HEK293 (cell line): Measurements from ENCODE around the gene FAM124B.

Source experiments
- CTCF ChIA-PET: fragments of 350-600 bp; formaldehyde crosslinking; extraction: SDS; loops from one replicate; lab custom pipeline; 2021; ENCODE audit warnings: antibody characterized with exemption; lab: Yijun Ruan, JAX
- POLR2A ChIA-PET: fragments of 300-600 bp; formaldehyde crosslinking; extraction: SDS; loops from one replicate; lab custom pipeline; 2020; ENCODE audit warnings: antibody characterized with exemption, inconsistent platforms; lab: Yijun Ruan, JAX
- H3K27ac ChIP-seq: fragments of 200-500 bp; sonication (Bioruptor generic); 2 replicates; pipeline ENCODE4 v1.5.1; 2014; ENCODE audit warnings: low read depth, low read length, control low read depth, inconsistent platforms; ENCODE audit errors: extremely low read depth
- H3K36me3 ChIP-seq, 2 experiments: fragments of 200-500 bp in 1 of 2; sonication (Bioruptor generic) in 1 of 2; 1 replicate in 1 of 2; 2 replicates in 1 of 2; pipeline ENCODE4 v1.5.1; 2014 to 2017; ENCODE audit warnings: inconsistent platforms in 2 of 2, low read length in 2 of 2; ENCODE audit not compliant: control insufficient read depth in 2 of 2, insufficient read depth in 1 of 2
- H3K4me1 ChIP-seq: fragments of 200-500 bp; sonication (Bioruptor generic); 2 replicates; pipeline ENCODE4 v1.5.1; 2014; ENCODE audit warnings: mild to moderate bottlenecking, low read length, inconsistent platforms; ENCODE audit not compliant: control insufficient read depth, insufficient read depth
- H3K4me3 ChIP-seq: 2 replicates; pipeline ENCODE4 v1.5.1; 2011; ENCODE audit warnings: low read depth, mild to moderate bottlenecking, control low read depth, low read length, moderate library complexity
- H3K9me3 ChIP-seq: fragments of 200-500 bp; sonication (Bioruptor generic); 2 replicates; pipeline ENCODE4 v1.5.1; 2014; ENCODE audit warnings: low read depth, low read length, inconsistent platforms; ENCODE audit not compliant: control insufficient read depth, insufficient read depth
- GLIS1 ChIP-seq: fragments of 450-650 bp; formaldehyde crosslinking; IDR thresholded peaks from 2 replicates; pipeline ENCODE4 v1.5.1; 2016; ENCODE audit warnings: missing biosample characterization, missing genetic modification characterization
- KLF17 ChIP-seq: fragments of 450-650 bp; formaldehyde crosslinking; IDR thresholded peaks from 2 replicates; pipeline ENCODE4 v1.5.1; 2016; ENCODE audit warnings: missing biosample characterization, missing genetic modification characterization
- PBX3 ChIP-seq: sonication (generic); formaldehyde crosslinking; IDR thresholded peaks from 2 replicates; pipeline ENCODE4 v1.8.1; 2022; ENCODE audit warnings: mild to moderate bottlenecking, moderate library complexity, missing genetic modification reagents
- PRDM10 ChIP-seq: fragments of 450-650 bp; formaldehyde crosslinking; IDR thresholded peaks from 2 replicates; pipeline ENCODE4 v1.5.1; 2016; ENCODE audit warnings: missing biosample characterization, missing genetic modification characterization
- TSHZ1 ChIP-seq: fragments of 450-650 bp; formaldehyde crosslinking; IDR thresholded peaks from 2 replicates; pipeline ENCODE4 v1.5.1; 2016; ENCODE audit warnings: missing biosample characterization, missing genetic modification characterization, borderline replicate concordance
- YY1 ChIP-seq: fragments of 450-650 bp; formaldehyde crosslinking; IDR thresholded peaks from 2 replicates; pipeline ENCODE4 v1.5.1; 2018; ENCODE audit warnings: missing biosample characterization, missing genetic modification characterization
- ZBTB21 ChIP-seq: fragments of 450-650 bp; formaldehyde crosslinking; IDR thresholded peaks from 2 replicates; pipeline ENCODE4 v1.5.1; 2017; ENCODE audit warnings: missing biosample characterization, missing genetic modification characterization
- ZFP37 ChIP-seq: fragments of 450-650 bp; formaldehyde crosslinking; IDR thresholded peaks from 2 replicates; pipeline ENCODE4 v1.5.1; 2016; ENCODE audit warnings: missing biosample characterization, missing genetic modification characterization
- ZNF19 ChIP-seq: fragments of 450-650 bp; formaldehyde crosslinking; IDR thresholded peaks from 2 replicates; pipeline ENCODE4; 2016; ENCODE audit warnings: missing biosample characterization, missing genetic modification characterization, low read depth
- ZNF26 ChIP-seq: fragments of 450-650 bp; formaldehyde crosslinking; IDR thresholded peaks from 2 replicates; pipeline ENCODE4 v1.5.1; 2016; ENCODE audit warnings: missing biosample characterization, missing genetic modification characterization
- ZNF354C ChIP-seq: fragments of 450-650 bp; formaldehyde crosslinking; IDR thresholded peaks from 2 replicates; pipeline ENCODE4 v1.5.1; 2016; ENCODE audit warnings: missing biosample characterization, missing genetic modification characterization, low read depth, borderline replicate concordance
- ZNF433 ChIP-seq: fragments of 450-650 bp; formaldehyde crosslinking; IDR thresholded peaks from 2 replicates; pipeline ENCODE4 v1.5.1; 2016; ENCODE audit warnings: missing biosample characterization, missing genetic modification characterization, low read depth
- ZNF623 ChIP-seq: fragments of 450-650 bp; formaldehyde crosslinking; IDR thresholded peaks from 2 replicates; pipeline ENCODE4 v1.5.1; 2016; ENCODE audit warnings: missing biosample characterization, missing genetic modification characterization
- ZNF670 ChIP-seq: fragments of 450-650 bp; formaldehyde crosslinking; IDR thresholded peaks from 2 replicates; pipeline ENCODE4 v1.5.1; 2016; ENCODE audit warnings: missing biosample characterization, missing genetic modification characterization, low read depth
- TF ChIP-seq, protein P1 (sequence below): fragments of 450-650 bp; formaldehyde crosslinking; IDR thresholded peaks from 2 replicates; pipeline ENCODE4 v1.5.1; 2016; ENCODE audit warnings: missing biosample characterization, missing genetic modification characterization

FAM124B gene

GRCh38 chr2:224412141-224413015 lies 10.5 kb upstream of the FAM124B start (continued):
- TF ChIP-seq PRDM10 (tag by site-specific recombination) (no peak), YY1 (no peak)

GRCh38 chr2:224410946-224411561 lies 9.1 kb upstream of the FAM124B start:
- no peak overlapping the region for H3K4me3 ChIP-seq
- no peaks in the 10 kb centered on the region for H3K9me3 ChIP-seq
- no peaks in the 10 kb centered on the region for H3K36me3 ChIP-seq
- POLR2A ChIA-PET: no interaction called here
- TF ChIP-seq ZNF623: peak; percentile 51
- no peak for TF ChIP-seq ZNF19 (tag by site-specific recombination)
- no peak for TF ChIP-seq ZNF433 (tag by site-specific recombination)
- TF ChIP-seq GLIS1 (tag by site-specific recombination): no peak
- TF ChIP-seq, protein P1, sequence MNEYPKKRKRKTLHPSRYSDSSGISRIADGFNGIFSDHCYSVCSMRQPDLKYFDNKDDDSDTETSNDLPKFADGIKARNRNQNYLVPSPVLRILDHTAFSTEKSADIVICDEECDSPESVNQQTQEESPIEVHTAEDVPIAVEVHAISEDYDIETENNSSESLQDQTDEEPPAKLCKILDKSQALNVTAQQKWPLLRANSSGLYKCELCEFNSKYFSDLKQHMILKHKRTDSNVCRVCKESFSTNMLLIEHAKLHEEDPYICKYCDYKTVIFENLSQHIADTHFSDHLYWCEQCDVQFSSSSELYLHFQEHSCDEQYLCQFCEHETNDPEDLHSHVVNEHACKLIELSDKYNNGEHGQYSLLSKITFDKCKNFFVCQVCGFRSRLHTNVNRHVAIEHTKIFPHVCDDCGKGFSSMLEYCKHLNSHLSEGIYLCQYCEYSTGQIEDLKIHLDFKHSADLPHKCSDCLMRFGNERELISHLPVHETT (tag by site-specific recombination): no peak
- no peak for TF ChIP-seq ZFP37 (tag by site-specific recombination)
- no peak for TF ChIP-seq ZNF354C (tag by site-specific recombination)
- no peak for TF ChIP-seq ZBTB21 (tag by site-specific recombination)
- H3K4me1 ChIP-seq: no peaks in the 10 kb centered on the region
- CTCF ChIA-PET: interaction anchor here (0.7 to 1.9 kb wide), 2 partner anchors 180 to 441 kb away, joined by 3 to 5 read pairs; no protein-coding TSS in a partner anchor
- H3K27ac ChIP-seq: no peak overlapping the region

- POLR2A ChIA-PET: no interaction called here
- Histone ChIP-seq H3K36me3 (no peaks in the 10 kb centered on the region), H3K27ac (no peak overlapping the region), H3K9me3 (no peaks in the 10 kb centered on the region), H3K4me1 (no peaks in the 10 kb centered on the region), H3K4me3 (no peak overlapping the region)
- CTCF ChIA-PET: interaction anchor here (0.6 to 1.4 kb wide), 2 partner anchors 39 to 309 kb away, joined by 4 to 8 read pairs; no protein-coding TSS in a partner anchor
- no peak for TF ChIP-seq ZNF433 (tag by site-specific recombination)
- TF ChIP-seq TSHZ1: no peak
- no peak for TF ChIP-seq PBX3 (CRISPR knock-in tag)
- TF ChIP-seq ZNF670 (tag by site-specific recombination): no peak
- TF ChIP-seq ZNF26 (tag by site-specific recombination): no peak
- no peak for TF ChIP-seq KLF17 (tag by site-specific recombination)
Observed at GRCh38 chr2:224408676-224409075, 6.8 kb upstream of the FAM124B start.
